ENCODE data around the gene CLPTM1L.
"Not testable (repeated sequence)": the region's sequence is repeated elsewhere in the genome, so short reads cannot be mapped to it uniquely, and the experiment has no call there.

The CLPTM1L gene

GRCh38 chr5:1328237-1329110 is 16.4 kb downstream of the CLPTM1L start:
- DNase-seq (ENCODE audit: low read depth in 4 of 4, low spot score in 1 of 4), result not testable (repeated sequence)

- not testable (repeated sequence) for DNase-seq (ENCODE audit: low read depth in 4 of 4, low spot score in 1 of 4)
Observed at GRCh38 chr5:1326901-1327756, 17.8 kb downstream of the CLPTM1L start.

GRCh38 chr5:1326532-1326875 is 18.4 kb downstream of the CLPTM1L start:
- DNase-seq (ENCODE audit: low read depth in 4 of 4, low spot score in 1 of 4), result not testable (repeated sequence)

- no peak for DNase-seq (ENCODE audit: low read depth in 4 of 4, low spot score in 1 of 4)
Observed at GRCh38 chr5:1325870-1326531, 18.9 kb downstream of the CLPTM1L start.

GRCh38 chr5:1325191-1325741 is 19.6 kb downstream of the CLPTM1L start:
- no peak for DNase-seq (ENCODE audit: low read depth in 4 of 4, low spot score in 1 of 4)

- no peak for DNase-seq (ENCODE audit: low read depth in 4 of 4, low spot score in 1 of 4)
Observed at GRCh38 chr5:1324719-1325190, 20.1 kb downstream of the CLPTM1L start.

- DNase-seq (ENCODE audit: low read depth in 4 of 4, low spot score in 1 of 4), result no peak
Observed at GRCh38 chr5:1324301-1324700, 20.6 kb downstream of the CLPTM1L start.

GRCh38 chr5:1323803-1324173 is 21.1 kb downstream of the CLPTM1L start:
- DNase-seq (ENCODE audit: low read depth in 4 of 4, low spot score in 1 of 4), result no peak

- DNase-seq (ENCODE audit: low read depth in 4 of 4, low spot score in 1 of 4), result no peak
Observed at GRCh38 chr5:1322955-1323802, 21.7 kb downstream of the CLPTM1L start.

- no peak for DNase-seq (ENCODE audit: low read depth in 4 of 4, low spot score in 1 of 4)
Observed at GRCh38 chr5:1322036-1322900, 22.6 kb downstream of the CLPTM1L start.

- no peak for DNase-seq (ENCODE audit: low read depth in 4 of 4, low spot score in 1 of 4)
Observed at GRCh38 chr5:1321576-1321975, 23.3 kb downstream of the CLPTM1L start.

GRCh38 chr5:1320436-1321344 is 24.2 kb downstream of the CLPTM1L start:
- DNase-seq (ENCODE audit: low read depth in 4 of 4, low spot score in 1 of 4), result no peak

- no peak for DNase-seq (ENCODE audit: low read depth in 4 of 4, low spot score in 1 of 4)
Observed at GRCh38 chr5:1319436-1320256, 25.3 kb downstream of the CLPTM1L start.

GRCh38 chr5:1318659-1319251 is 26.1 kb downstream of the CLPTM1L start:
- no peak for DNase-seq (ENCODE audit: low read depth in 4 of 4, low spot score in 1 of 4)

- DNase-seq (ENCODE audit: low read depth in 4 of 4, low spot score in 1 of 4), result no peak
Observed at GRCh38 chr5:1317921-1318565, 26.9 kb downstream of the CLPTM1L start.

- DNase-seq (ENCODE audit: low read depth in 4 of 4, low spot score in 1 of 4), result no peak
Observed at GRCh38 chr5:1316588-1317340, 28.1 kb downstream of the CLPTM1L start.

Measured in stimulated activated CD4-positive, alpha-beta T cell treated with anti-CD3 and anti-CD28 coated beads, Interleukin-1b, Interleukin-23, amount 100 ng/mL, for 24 hours (primary cell).